PC-9 (cell line): Measurements from ENCODE around the gene FBXW12.

ENCODE experiments used
- EZH2 ChIP-seq: fragments of 200-600 bp; sonication (generic); IDR thresholded peaks from 2 replicates; pipeline ENCODE4 v1.8.0; 2017; ENCODE audit warnings: antibody characterized with exemption, low read depth
- TF ChIP-seq, protein P1 (sequence below): fragments of 200-600 bp; sonication (generic); conservative IDR thresholded peaks from 2 replicates; pipeline ENCODE4 v1.6.1; 2017; ENCODE audit warnings: mixed run types, antibody characterized with exemption, mild to moderate bottlenecking, moderate library complexity

DNA sequence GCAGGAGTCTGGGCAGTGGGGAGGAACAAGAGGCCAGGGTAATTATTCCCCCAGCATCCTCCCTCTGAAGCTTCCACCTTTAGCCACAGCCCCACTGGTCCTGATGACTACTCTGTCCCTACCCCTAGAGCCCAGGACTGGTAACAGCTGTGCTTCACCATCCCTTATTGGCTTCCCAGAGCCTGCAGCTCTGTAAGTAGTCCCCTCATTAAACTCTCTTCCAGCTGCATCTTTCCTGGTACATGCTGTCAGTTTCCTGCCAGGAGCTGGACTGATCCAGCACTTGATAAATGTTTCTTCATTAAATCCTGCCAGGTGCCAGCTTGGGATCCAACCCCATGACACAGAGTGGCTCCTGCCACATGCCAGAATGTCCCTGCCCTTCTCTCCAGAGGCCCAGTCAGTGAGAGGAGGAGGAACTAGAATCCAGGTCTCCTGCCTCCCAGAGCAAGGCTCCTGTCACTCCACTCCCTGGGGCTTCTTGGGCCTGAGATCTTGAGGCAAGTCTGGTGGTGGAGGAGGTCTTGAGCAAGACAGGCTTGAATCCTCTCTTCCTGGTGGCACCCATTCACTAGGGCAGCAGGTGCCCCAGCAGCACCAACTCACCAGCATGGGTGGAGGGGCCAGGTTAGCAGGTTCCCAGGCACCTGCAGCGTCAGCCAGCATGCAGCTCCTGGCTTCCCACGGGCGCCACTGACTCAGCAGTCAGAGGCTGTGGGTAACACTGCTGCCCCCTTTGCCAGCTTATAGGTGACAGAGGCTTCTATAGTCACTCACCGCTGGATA lies 27.6 kb downstream of the FBXW12 start:
- TF ChIP-seq EZH2, result no peak
- TF ChIP-seq, protein P1, sequence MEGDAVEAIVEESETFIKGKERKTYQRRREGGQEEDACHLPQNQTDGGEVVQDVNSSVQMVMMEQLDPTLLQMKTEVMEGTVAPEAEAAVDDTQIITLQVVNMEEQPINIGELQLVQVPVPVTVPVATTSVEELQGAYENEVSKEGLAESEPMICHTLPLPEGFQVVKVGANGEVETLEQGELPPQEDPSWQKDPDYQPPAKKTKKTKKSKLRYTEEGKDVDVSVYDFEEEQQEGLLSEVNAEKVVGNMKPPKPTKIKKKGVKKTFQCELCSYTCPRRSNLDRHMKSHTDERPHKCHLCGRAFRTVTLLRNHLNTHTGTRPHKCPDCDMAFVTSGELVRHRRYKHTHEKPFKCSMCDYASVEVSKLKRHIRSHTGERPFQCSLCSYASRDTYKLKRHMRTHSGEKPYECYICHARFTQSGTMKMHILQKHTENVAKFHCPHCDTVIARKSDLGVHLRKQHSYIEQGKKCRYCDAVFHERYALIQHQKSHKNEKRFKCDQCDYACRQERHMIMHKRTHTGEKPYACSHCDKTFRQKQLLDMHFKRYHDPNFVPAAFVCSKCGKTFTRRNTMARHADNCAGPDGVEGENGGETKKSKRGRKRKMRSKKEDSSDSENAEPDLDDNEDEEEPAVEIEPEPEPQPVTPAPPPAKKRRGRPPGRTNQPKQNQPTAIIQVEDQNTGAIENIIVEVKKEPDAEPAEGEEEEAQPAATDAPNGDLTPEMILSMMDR, result no peak
